Sigmoid colon (tissue), 7 donors: Measurements from ENCODE around the gene RHOC. TPM values are rescaled to one million over a fixed set of nuclear protein-coding genes. Genes with fewer than 3 reads are reported as not detected.

Experiments used
- DNase-seq: peaks from one replicate; pipeline ENCODE4 v3.0.0-alpha.2; 2019
- H3K27ac ChIP-seq, 4 donors: fragments of 200-600 bp; sonication (generic); one replicate each; pipeline ENCODE4 v1.5.1; 2016 to 2019; ENCODE audit warnings: mild to moderate bottlenecking in 1 of 4
- H3K27me3 ChIP-seq, 3 donors: fragments of 200-600 bp; sonication (generic); one replicate each; pipeline ENCODE4 v1.5.1; 2019; ENCODE audit warnings: mild to moderate bottlenecking in 1 of 3
- H3K36me3 ChIP-seq, 4 donors: fragments of 200-600 bp; sonication (generic); one replicate each; pipeline ENCODE4 v1.5.1; 2016 to 2019
- H3K4me1 ChIP-seq, 4 donors: fragments of 200-600 bp; sonication (generic); one replicate each; pipeline ENCODE4 v1.5.1; 2017 to 2019
- H3K4me3 ChIP-seq, 4 donors: fragments of 200-600 bp; sonication (generic); one replicate each; pipeline ENCODE4 v1.5.1; 2017 to 2019; ENCODE audit warnings: mild to moderate bottlenecking in 2 of 4, moderate library complexity in 1 of 4
- H3K9me3 ChIP-seq, 4 donors: fragments of 200-600 bp in 3 of 4; sonication (generic) in 3 of 4; one replicate each; pipeline versions ENCODE4 v1.5.1 to v1.6.1; 2013 to 2019
- EP300 ChIP-seq, 4 donors: sonication (generic); formaldehyde crosslinking; IDR thresholded peaks; one replicate each; pipeline ENCODE4 v1.6.1; 2017; ENCODE audit warnings: antibody characterized with exemption in 4 of 4
- POLR2A ChIP-seq, 2 donors: fragments of 450-650 bp; IDR thresholded peaks; one replicate each; pipeline ENCODE4 v1.6.1; 2016; ENCODE audit warnings: antibody characterized with exemption in 2 of 2, mild to moderate bottlenecking in 2 of 2, moderate library complexity in 2 of 2
- POLR2AphosphoS5 ChIP-seq, 4 donors: sonication (generic); formaldehyde crosslinking; IDR thresholded peaks; one replicate each; pipeline ENCODE4 v1.6.1; 2017; ENCODE audit warnings: antibody characterized with exemption in 4 of 4
- WGBS, 2 donors: extraction: QIAGEN DNeasy Blood & Tissue Kit; methylation state at CpG; one replicate each; pipeline ENCODE4 v1.1.7; 2013; 5-methylcytosine and 5-hydroxymethylcytosine counted together
- intact Hi-C: fragments of 100-400 bp; cut with DNase I; formaldehyde crosslinking; loops from one replicate; pipeline ENCODE4 v1.15.1; 2023
- polyA plus RNA-seq, 3 donors: library from polyadenylated mRNA; stranded (reverse); fragments of 200-250 nt; gene quantifications; one replicate each; pipeline ENCODE4 v1.2.3, GENCODE V29; 2013
- total RNA-seq, 4 donors: library from RNA; depleted of rRNA; stranded (reverse); fragments of >200 nt; gene quantifications; one replicate each; pipeline ENCODE4 v1.1.0, GENCODE V29; 2016
- TF ChIP-seq, protein P1 (sequence below), 4 experiments: fragments of 450-650 bp in 3 of 4; fragments of 200-600 bp in 1 of 4; IDR thresholded peaks; one replicate each; pipeline ENCODE4 v1.5.1; 2016 to 2019; ENCODE audit warnings: antibody characterized with exemption in 4 of 4, mild to moderate bottlenecking in 3 of 4, moderate library complexity in 2 of 4
- donor health status: healthy with polysubstance abuse.
- donor health status: Bipolar disorder and iron deficiency.
- donor health status: healthy.

RHOC gene
- total and polyA plus RNA-seq, 7 donors, result 181 to 1,259 (median 244) TPM

GRCh38 chr1:112685913-112686312 is 21.0 kb downstream of the RHOC start:
- H3K4me3 ChIP-seq, result no peak overlapping the region
- intact Hi-C loops, result no loop called here
- DNase-seq, result no peak
- H3K9me3 ChIP-seq, result no peaks in the 10 kb centered on the region
- peaks cover 0 to 27% (median 9%) of the 10 kb centered on the region in 4 donors for H3K36me3 ChIP-seq
- peaks cover 0 to 9% (median 3%) of the 10 kb centered on the region in 4 donors for H3K4me1 ChIP-seq
- H3K27ac ChIP-seq, result no peak overlapping the region
- WGBS, 2 donors, result 93% methylated on average over 5 of the region's 5 CpGs
- no peaks in the 10 kb centered on the region for H3K27me3 ChIP-seq
- TF ChIP-seq, protein P1, sequence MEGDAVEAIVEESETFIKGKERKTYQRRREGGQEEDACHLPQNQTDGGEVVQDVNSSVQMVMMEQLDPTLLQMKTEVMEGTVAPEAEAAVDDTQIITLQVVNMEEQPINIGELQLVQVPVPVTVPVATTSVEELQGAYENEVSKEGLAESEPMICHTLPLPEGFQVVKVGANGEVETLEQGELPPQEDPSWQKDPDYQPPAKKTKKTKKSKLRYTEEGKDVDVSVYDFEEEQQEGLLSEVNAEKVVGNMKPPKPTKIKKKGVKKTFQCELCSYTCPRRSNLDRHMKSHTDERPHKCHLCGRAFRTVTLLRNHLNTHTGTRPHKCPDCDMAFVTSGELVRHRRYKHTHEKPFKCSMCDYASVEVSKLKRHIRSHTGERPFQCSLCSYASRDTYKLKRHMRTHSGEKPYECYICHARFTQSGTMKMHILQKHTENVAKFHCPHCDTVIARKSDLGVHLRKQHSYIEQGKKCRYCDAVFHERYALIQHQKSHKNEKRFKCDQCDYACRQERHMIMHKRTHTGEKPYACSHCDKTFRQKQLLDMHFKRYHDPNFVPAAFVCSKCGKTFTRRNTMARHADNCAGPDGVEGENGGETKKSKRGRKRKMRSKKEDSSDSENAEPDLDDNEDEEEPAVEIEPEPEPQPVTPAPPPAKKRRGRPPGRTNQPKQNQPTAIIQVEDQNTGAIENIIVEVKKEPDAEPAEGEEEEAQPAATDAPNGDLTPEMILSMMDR (IDR thresholded peaks at IDR 0.05), result no peak
- no peak for TF ChIP-seq EP300 (IDR thresholded peaks at IDR 0.05)
- no peak for TF ChIP-seq POLR2AphosphoS5 (IDR thresholded peaks at IDR 0.05)
- TF ChIP-seq POLR2A (IDR thresholded peaks at IDR 0.05), result no peak

DNA sequence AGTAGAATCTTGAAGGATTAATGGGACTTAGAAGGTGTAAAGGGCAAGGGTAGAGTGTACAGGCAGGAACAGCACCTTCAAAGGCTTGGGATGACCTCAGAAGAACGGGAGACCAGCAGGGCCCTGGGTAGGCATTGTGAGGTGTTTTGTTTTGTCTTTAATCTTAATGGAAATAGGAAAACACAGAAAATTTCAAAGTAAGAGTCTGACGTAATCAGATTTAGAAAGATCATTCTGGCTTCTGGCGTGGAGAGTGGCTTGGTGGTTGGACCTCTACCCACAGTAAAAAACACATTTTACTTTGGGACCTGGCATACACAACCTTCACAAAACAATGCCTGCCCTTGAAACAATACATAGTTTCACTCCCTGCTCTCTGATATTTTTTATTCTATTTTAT is 28.3 kb downstream of the RHOC start:
- no peak for TF ChIP-seq POLR2AphosphoS5 (IDR thresholded peaks at IDR 0.05)
- intact Hi-C loops, result no loop called here
- DNase-seq, result no peak
- Histone ChIP-seq H3K4me1 (peaks cover 0 to 18% (median 18%) of the 10 kb centered on the region in 4 donors), H3K36me3 (no peaks in the 10 kb centered on the region), H3K27me3 (no peaks in the 10 kb centered on the region), H3K27ac (no peak overlapping the region), H3K4me3 (no peak overlapping the region), H3K9me3 (no peaks in the 10 kb centered on the region)
- WGBS, 2 donors, result 89 to 91% methylated on average over 3 of the region's 3 CpGs

DNA sequence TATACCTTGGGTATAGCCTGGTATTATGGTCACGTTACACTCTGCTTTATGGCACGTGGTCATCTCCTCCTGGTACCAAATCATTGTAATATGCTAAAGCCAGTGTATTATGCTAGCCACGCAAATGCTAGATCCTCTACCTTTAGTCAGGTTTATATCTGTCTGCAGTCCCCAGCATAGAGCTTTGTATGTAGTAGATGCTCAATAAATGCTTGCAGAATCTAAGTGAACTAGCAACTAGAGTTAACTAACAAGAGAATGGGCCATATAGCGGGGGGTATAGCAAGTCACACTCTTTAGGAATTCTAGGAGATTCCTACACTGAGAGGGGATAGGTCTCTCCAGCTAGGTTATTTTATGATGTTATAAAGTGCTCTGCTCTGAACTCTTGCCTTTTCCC is 29.4 kb downstream of the RHOC start:
- Histone ChIP-seq H3K4me1 (peaks cover 0 to 24% (median 21%) of the 10 kb centered on the region in 4 donors), H3K36me3 (no peaks in the 10 kb centered on the region), H3K9me3 (no peaks in the 10 kb centered on the region), H3K27ac (no peak overlapping the region), H3K4me3 (no peak overlapping the region), H3K27me3 (no peaks in the 10 kb centered on the region)
- TF ChIP-seq POLR2A (IDR thresholded peaks at IDR 0.05) (no peak), EP300 (IDR thresholded peaks at IDR 0.05) (no peak), POLR2AphosphoS5 (IDR thresholded peaks at IDR 0.05) (no peak)
- TF ChIP-seq, protein P1 (IDR thresholded peaks at IDR 0.05), result no peak
- 97 to 98% methylated on average over 4 of the region's 4 CpGs for WGBS, 2 donors
- intact Hi-C loops, result no loop called here
- DNase-seq, result no peak

- intact Hi-C loops, result no loop called here
- no peak for DNase-seq
- Histone ChIP-seq H3K9me3 (no peaks in the 10 kb centered on the region), H3K27me3 (no peaks in the 10 kb centered on the region), H3K27ac (no peak overlapping the region), H3K4me1 (peaks cover 0 to 24% (median 21%) of the 10 kb centered on the region in 4 donors), H3K4me3 (no peak overlapping the region), H3K36me3 (peaks cover 0 to 4% (median 0%) of the 10 kb centered on the region in 4 donors)
- 80 to 94% methylated on average over 3 of the region's 3 CpGs for WGBS, 2 donors
- TF ChIP-seq, protein P1 (IDR thresholded peaks at IDR 0.05), result no peak
- TF ChIP-seq POLR2AphosphoS5 (IDR thresholded peaks at IDR 0.05), result no peak
- TF ChIP-seq POLR2A (IDR thresholded peaks at IDR 0.05), result no peak
- no peak for TF ChIP-seq EP300 (IDR thresholded peaks at IDR 0.05)
Observed at GRCh38 chr1:112676543-112676942, 30.4 kb downstream of the RHOC start.

DNA sequence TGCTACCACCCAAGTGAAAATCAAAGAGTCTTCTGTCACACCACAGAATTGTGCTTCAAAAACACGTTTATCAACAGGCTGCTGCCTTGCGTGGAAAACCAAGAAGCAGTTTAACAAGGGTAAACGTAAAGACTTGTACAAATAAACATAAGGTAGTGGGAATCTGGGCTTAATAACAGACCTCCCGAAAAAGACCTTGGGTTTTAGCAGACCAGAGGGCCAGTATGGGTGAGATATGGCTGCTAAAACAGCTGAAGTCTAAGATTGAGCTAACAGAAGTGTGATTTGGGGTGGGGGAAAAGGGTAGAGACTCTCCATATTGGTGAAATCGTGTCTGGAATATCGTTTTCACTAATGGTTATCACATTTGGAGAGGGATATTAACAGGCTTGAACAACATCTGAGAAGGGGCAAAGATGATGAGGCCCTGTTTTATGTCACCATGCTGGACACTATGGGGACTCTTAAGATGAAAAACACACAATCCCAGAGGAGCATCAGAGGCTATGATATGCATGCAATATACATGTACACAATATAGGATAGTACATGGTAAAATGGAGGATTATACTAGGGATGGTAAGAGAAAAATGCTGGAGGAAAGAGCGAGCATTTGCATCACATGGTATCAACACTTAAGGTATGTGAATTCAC is 31.1 kb downstream of the RHOC start:
- peak overlapping the region; percentile 87 to 96 (median 90) for H3K27ac ChIP-seq
- WGBS, 2 donors, result 46 to 55% methylated on average over 7 of the region's 7 CpGs
- TF ChIP-seq POLR2A (IDR thresholded peaks at IDR 0.05), result no peak
- TF ChIP-seq, protein P1 (IDR thresholded peaks at IDR 0.05), result no peak
- no peaks in the 10 kb centered on the region for H3K9me3 ChIP-seq
- H3K4me3 ChIP-seq, result peak overlapping the region; percentile 67 to 96 (median 85)
- peaks cover 0 to 10% (median 2%) of the 10 kb centered on the region in 4 donors for H3K36me3 ChIP-seq
- DNase-seq, result no peak
- intact Hi-C loops, result loop anchor here (2.0 kb wide), 1 partner anchor 57 kb away; the partner anchor contains the start of genes CAPZA1 and ST7L
- H3K27me3 ChIP-seq, result no peaks in the 10 kb centered on the region
- peaks cover 0 to 24% (median 21%) of the 10 kb centered on the region in 4 donors for H3K4me1 ChIP-seq
